IMR-90 (cell line): ENCODE measurements around the gene DCAF5. TPM values are rescaled to one million over a fixed set of nuclear protein-coding genes. Genes with fewer than 3 reads are reported as not detected.

Experiments used
- ATAC-seq: fragments of 200-7000 bp; cut with Tn5 transposase; 2 replicates; pipeline ENCODE4 v1.9.1; 2020; ENCODE audit warnings: low read depth, mild to moderate bottlenecking, moderate library complexity
- BruUV-seq: library from RNA; stranded (reverse); fragments of 400-500 nt; replicated peaks from 2 replicates; lab custom pipeline; 2021; lab: Mats Ljungman, UMichigan
- CTCF ChIA-PET: fragments of 300-600 bp; formaldehyde crosslinking; extraction: SDS; loops from one replicate; lab custom pipeline; 2021; ENCODE audit warnings: antibody characterized with exemption; lab: Yijun Ruan, JAX
- POLR2A ChIA-PET: fragments of 300-600 bp; sonication (Branson Sonifier 250); formaldehyde crosslinking; loops from one replicate; lab custom pipeline; 2022; ENCODE audit warnings: antibody characterized with exemption; ENCODE audit not compliant: unreplicated experiment; lab: Charles Lee
- DNase-seq: peaks from one replicate; pipeline ENCODE4 v3.0.0; 2013
- H2AFZ ChIP-seq: replicated peaks from 2 replicates; pipeline ENCODE3; 2013; ENCODE audit warnings: low read length, mild to moderate bottlenecking; ENCODE audit not compliant: poor library complexity
- H2AK5ac ChIP-seq: 2 replicates; pipeline ENCODE4 v1.6.1; 2013; ENCODE audit warnings: low read depth, low read length, inconsistent platforms
- H2AK9ac ChIP-seq: replicated peaks from 2 replicates; pipeline ENCODE3; 2013; ENCODE audit warnings: mild to moderate bottlenecking, low read depth, low read length, moderate library complexity; ENCODE audit not compliant: poor library complexity
- H2BK120ac ChIP-seq: 2 replicates; pipeline ENCODE4 v1.6.1; 2013; ENCODE audit warnings: low read depth, low read length, inconsistent platforms
- H2BK15ac ChIP-seq: 3 replicates; pipeline ENCODE4 v1.6.1; 2013; ENCODE audit warnings: low read depth, low read length, inconsistent platforms
- H2BK20ac ChIP-seq: 2 replicates; pipeline ENCODE4 v1.6.1; 2013; ENCODE audit warnings: low read depth, mild to moderate bottlenecking, inconsistent platforms, low read length, moderate library complexity
- H2BK5ac ChIP-seq: 2 replicates; pipeline ENCODE4 v1.6.1; 2013; ENCODE audit warnings: mild to moderate bottlenecking, low read depth, low read length, inconsistent platforms; ENCODE audit not compliant: poor library complexity, severe bottlenecking
- H3K14ac ChIP-seq: replicated peaks from 2 replicates; pipeline ENCODE4 v1.6.1; 2013; ENCODE audit warnings: low read depth, low read length, inconsistent platforms
- H3K18ac ChIP-seq: 2 replicates; pipeline ENCODE4 v1.6.1; 2013; ENCODE audit warnings: low read depth, low read length, control low read depth
- H3K23ac ChIP-seq: 2 replicates; pipeline ENCODE4 v1.6.1; 2013; ENCODE audit warnings: low read depth, low read length, inconsistent platforms
- H3K27ac ChIP-seq: 2 replicates; pipeline ENCODE4 v1.5.1; 2013; ENCODE audit warnings: mild to moderate bottlenecking, control low read depth, low read length; ENCODE audit not compliant: insufficient read depth
- H3K27me3 ChIP-seq: 2 replicates; pipeline ENCODE4 v1.6.1; 2013; ENCODE audit warnings: low read length; ENCODE audit not compliant: control insufficient read depth, insufficient read depth
- H3K36me3 ChIP-seq: 2 replicates; pipeline ENCODE4 v1.6.1; 2013; ENCODE audit warnings: low read length, mixed read lengths; ENCODE audit not compliant: control insufficient read depth, insufficient read depth
- H3K4ac ChIP-seq: 2 replicates; pipeline ENCODE4 v1.6.1; 2013; ENCODE audit warnings: low read depth, low read length, inconsistent platforms
- H3K4me1 ChIP-seq: 2 replicates; pipeline ENCODE4 v1.6.1; 2013; ENCODE audit warnings: low read length, mixed read lengths; ENCODE audit not compliant: control insufficient read depth, insufficient read depth
- H3K4me2 ChIP-seq: 2 replicates; pipeline ENCODE4 v1.6.1; 2013; ENCODE audit warnings: low read depth, mild to moderate bottlenecking, control low read depth, low read length, moderate library complexity
- H3K4me3 ChIP-seq: 2 replicates; pipeline ENCODE4 v1.5.1; 2013; ENCODE audit warnings: low read depth, mild to moderate bottlenecking, control low read depth, low read length, moderate library complexity; ENCODE audit not compliant: insufficient read depth
- H3K56ac ChIP-seq: 2 replicates; pipeline ENCODE4 v1.6.1; 2013; ENCODE audit warnings: low read length, inconsistent platforms; ENCODE audit not compliant: insufficient read depth; ENCODE audit errors: extremely low read depth
- H3K79me1 ChIP-seq, 2 experiments: 2 replicates each; pipeline ENCODE4 v1.6.1; 2013; ENCODE audit warnings: low read length in 2 of 2, inconsistent platforms in 1 of 2, low read depth in 1 of 2
- H3K9ac ChIP-seq: 2 replicates; pipeline ENCODE4 v1.6.1; 2013; ENCODE audit warnings: low read depth, low read length, control low read depth
- H3K9me1 ChIP-seq: 2 replicates; pipeline ENCODE4 v1.6.1; 2013; ENCODE audit warnings: low read length, inconsistent platforms; ENCODE audit not compliant: insufficient read depth
- H3K9me3 ChIP-seq: 2 replicates; pipeline ENCODE4 v1.6.1; 2013; ENCODE audit warnings: low read length; ENCODE audit not compliant: control insufficient read depth, insufficient read depth
- H4K20me1 ChIP-seq: 2 replicates; pipeline ENCODE4 v1.6.1; 2013; ENCODE audit warnings: low read length, inconsistent platforms; ENCODE audit not compliant: insufficient read depth
- H4K5ac ChIP-seq: 2 replicates; pipeline ENCODE4 v1.6.1; 2013; ENCODE audit warnings: mild to moderate bottlenecking, low read depth, low read length, control low read depth
- H4K8ac ChIP-seq, 2 experiments: 2 replicates each; pipeline ENCODE4 v1.6.1; 2013; ENCODE audit warnings: low read depth in 2 of 2, low read length in 2 of 2, control low read depth in 1 of 2, inconsistent platforms in 1 of 2
- H4K91ac ChIP-seq: 2 replicates; pipeline ENCODE4 v1.6.1; 2013; ENCODE audit warnings: low read depth, low read length, inconsistent platforms; ENCODE audit not compliant: insufficient read depth
- CEBPB ChIP-seq: IDR thresholded peaks from 2 replicates; pipeline ENCODE4 v1.6.1; 2012; ENCODE audit warnings: low read depth, low read length, improper control_type of control experiment
- CHD1 ChIP-seq: IDR thresholded peaks from 2 replicates; pipeline ENCODE4 v1.6.1; 2012; ENCODE audit warnings: low read depth, low read length, improper control_type of control experiment
- ELK1 ChIP-seq: fragments of 150-350 bp; IDR thresholded peaks from 2 replicates; pipeline ENCODE4 v1.6.1; 2016; ENCODE audit warnings: low read depth, mild to moderate bottlenecking, low read length, moderate library complexity, borderline replicate concordance
- FOS ChIP-seq: fragments of 150-350 bp; IDR thresholded peaks from 2 replicates; pipeline ENCODE4 v1.6.1; 2016; ENCODE audit warnings: low read depth, low read length
- MAFK ChIP-seq: IDR thresholded peaks from 2 replicates; pipeline ENCODE4 v1.6.1; 2012; ENCODE audit warnings: low read depth, low read length, improper control_type of control experiment
- MAZ ChIP-seq: IDR thresholded peaks from 2 replicates; pipeline ENCODE4 v1.6.1; 2012; ENCODE audit warnings: low read depth, mild to moderate bottlenecking, low read length, improper control_type of control experiment, moderate library complexity, borderline replicate concordance
- MXI1 ChIP-seq: IDR thresholded peaks from 2 replicates; pipeline ENCODE4 v1.6.1; 2012; ENCODE audit warnings: low read depth, mild to moderate bottlenecking, low read length, moderate library complexity, borderline replicate concordance
- NFE2L2 ChIP-seq: fragments of 150-350 bp; IDR thresholded peaks from 2 replicates; pipeline ENCODE4 v1.6.1; 2016; ENCODE audit warnings: low read depth, mild to moderate bottlenecking, low read length
- POLR2A ChIP-seq: IDR thresholded peaks from 2 replicates; pipeline ENCODE4 v1.6.1; 2012; ENCODE audit warnings: mild to moderate bottlenecking, low read depth, low read length
- SMC3 ChIP-seq: fragments of 150-350 bp; IDR thresholded peaks from 2 replicates; pipeline ENCODE4 v1.6.1; 2016; ENCODE audit warnings: low read depth, mild to moderate bottlenecking, antibody characterized with exemption, low read length, moderate library complexity
- USF2 ChIP-seq: fragments of 150-350 bp; IDR thresholded peaks from 2 replicates; pipeline ENCODE4 v1.6.1; 2017; ENCODE audit warnings: mild to moderate bottlenecking, antibody characterized with exemption, low read length, low read depth
- WGBS, 2 experiments: methylation state at CpG; one replicate each; pipeline versions ENCODE4 v1.1.5 to v1.1.7; 2013; ENCODE audit warnings: missing lambda C conversion rate in 2 of 2; ENCODE audit not compliant: insufficient read length in 1 of 2; ENCODE audit errors: extremely low coverage in 2 of 2; 5-methylcytosine and 5-hydroxymethylcytosine counted together
- dilution Hi-C: fragments of 300-500 bp; cut with HindIII; formaldehyde crosslinking; loops from one replicate; pipeline ENCODE4 v1.14.3; 2018; ENCODE audit warnings: low sequenced_read_pairs; ENCODE audit not compliant: unreplicated experiment
- in situ Hi-C: fragments of 300-500 bp; cut with MboI; formaldehyde crosslinking; loops from 3 replicates; pipeline ENCODE4 v1.14.3; 2019; ENCODE audit warnings: low sequenced_read_pairs, inconsistent platforms, mixed read lengths
- intact Hi-C: fragments of 100-400 bp; cut with micrococcal nuclease; formaldehyde crosslinking; loops from 2 replicates; pipeline ENCODE4 v1.10.0; 2022
- polyA plus RNA-seq, 3 experiments: library from polyadenylated mRNA; depleted of rRNA; stranded (reverse); fragments of >200 nt; gene quantifications; 2 replicates each; pipeline ENCODE4 v1.2.3, GENCODE V29; 2012; ENCODE audit warnings: low replicate concordance in 1 of 3
- total RNA-seq: library from RNA; depleted of rRNA; stranded (reverse); fragments of >200 nt; gene quantifications from 2 replicates; pipeline ENCODE4 v1.2.3, GENCODE V29; 2012

The DCAF5 gene
- total and polyA plus RNA-seq, 2 of the 4 experiments (the other 2 are of a cell fraction) = 17.6 to 30.4 TPM

- Histone ChIP-seq H3K56ac (no peak overlapping the region), H4K91ac (no peak overlapping the region), H2BK5ac (no peak overlapping the region), H3K23ac (0 out of 2 replicates have a peak overlapping the region, but pooled peaks have one; percentile 2), H3K27ac (no peak overlapping the region), H3K36me3 (peaks cover 28% of the 10 kb centered on the region), H3K4me3 (no peak overlapping the region), H3K9ac (no peak overlapping the region), H4K20me1 (peaks cover 7% of the 10 kb centered on the region; the same call in 1 of the 2 replicates), H3K14ac (no peak overlapping the region), H2BK120ac (no peak overlapping the region), H3K27me3 (no peaks in the 10 kb centered on the region), H2BK15ac (no peak overlapping the region), H2AK9ac (no peak overlapping the region), H2AK5ac (no peak overlapping the region), H2BK20ac (no peak overlapping the region), H4K8ac (no peak overlapping the region), H2AFZ (no peak overlapping the region), H4K5ac (no peak overlapping the region), H3K4me1 (peaks cover 12% of the 10 kb centered on the region), H3K79me1 (peaks cover 27 to 64% of the 10 kb centered on the region in 2 experiments), H3K18ac (no peak overlapping the region), H3K4ac (no peak overlapping the region), H3K9me3 (no peaks in the 10 kb centered on the region), H3K4me2 (no peak overlapping the region), H3K9me1 (peaks cover 10% of the 10 kb centered on the region; the same call in 1 of the 2 replicates)
- TF ChIP-seq CHD1 (no peak), ELK1 (no peak), USF2 (no peak), FOS (no peak), SMC3 (no peak), MAFK (no peak), MAZ (no peak), NFE2L2 (no peak), MXI1 (no peak), POLR2A (no peak), CEBPB (no peak)
- ChIA-PET CTCF (interaction anchor here (0.8 to 1.3 kb wide), 2 partner anchors 147 to 226 kb away, joined by 3 to 8 read pairs; no protein-coding TSS in a partner anchor), POLR2A (no interaction called here)
- in situ Hi-C loops (no loop called here), dilution Hi-C loops (no loop called here), intact Hi-C loops (no loop called here)
- ATAC-seq (no peak), DNase-seq (no peak)
- no TSS peak for BruUV-seq
- no CpG with 5 or more reads among the region's 1 CpG for WGBS, 2 experiments
Observed at GRCh38 chr14:69089046-69089445, 63.9 kb downstream of the DCAF5 start.
